Mesenteric fat pad (tissue), 1 donor: ENCODE measurements around the gene CLN5. TPM values are rescaled to one million over a fixed set of nuclear protein-coding genes. Genes with fewer than 3 reads are reported as not detected.

ENCODE experiments used
- total RNA-seq: library from RNA; stranded (reverse); fragmentation: NEBNext Ultra II Directional; extraction: Animal tissue kit (Norgen Biotek cat#: 25700); gene quantifications from one replicate; pipeline ENCODE4 v1.2.1, GENCODE V29; 2021
- donor health status: DM: yes; HTN: yes; CAD: no.

The CLN5 gene
- total RNA-seq, 1 donor from 2014 or later, result 27.2 TPM

Other genes starting within 250 kb of the CLN5 start
- gene KCTD12, start 105.7 kb upstream of the CLN5 start, total RNA-seq, result 121 TPM
- gene ACOD1, start 43.6 kb upstream of the CLN5 start, total RNA-seq, result not detected
- gene FBXL3, start 35.1 kb downstream of the CLN5 start, total RNA-seq, result 44.9 TPM